ENCODE data around the gene KLHL20.
A peak's percentile ranks its signal among the peaks of the same experiment; 100 is the strongest.
"Not testable (repeated sequence)": the region's sequence is repeated elsewhere in the genome, so short reads cannot be mapped to it uniquely, and the experiment has no call there.

Gene KLHL20
- 45.4 to 47.6 reads per million in 2 donors for total RNA-seq

GRCh38 chr1:173714759-173715537 is at the start of gene KLHL20:
Gene KLHL20, plus strand, starts transcription at chr1:173714981. Its CDS starts 1,063 bp downstream, at chr1:173716044.
- peak; percentile 45 for DNase-seq

- no peak for DNase-seq
Observed at GRCh38 chr1:173666646-173667045, 48.1 kb upstream of the KLHL20 start.

DNA sequence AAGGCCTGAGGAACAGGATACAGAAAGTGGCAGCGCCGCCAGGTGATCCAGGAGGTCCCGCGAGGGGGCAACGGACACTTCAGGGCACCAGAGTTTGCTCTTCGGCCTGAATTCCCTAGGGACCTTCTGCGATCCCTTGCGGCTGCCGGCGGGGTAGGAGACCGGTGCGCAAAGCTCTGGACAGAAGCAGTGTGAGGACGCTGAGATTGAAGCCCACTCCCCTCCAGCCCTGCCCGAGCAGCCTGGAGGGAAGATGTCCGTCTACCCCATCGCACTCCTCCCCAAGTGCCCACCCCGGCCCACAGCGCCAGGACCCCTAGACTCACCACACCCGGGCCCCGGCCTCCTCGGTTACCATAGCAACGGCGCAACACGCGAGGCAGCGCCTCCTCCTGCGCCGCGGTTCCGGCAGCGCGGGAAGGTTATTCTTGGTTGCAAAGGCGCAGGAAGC is 45.3 kb upstream of the KLHL20 start, which contains the start of gene ANKRD45:
TSS of gene ANKRD45 (minus strand) at position 361 of the 451 bp plus-strand sequence. CDS start 10,433 bp downstream, outside the sequence.
- no peak for DNase-seq

DNA sequence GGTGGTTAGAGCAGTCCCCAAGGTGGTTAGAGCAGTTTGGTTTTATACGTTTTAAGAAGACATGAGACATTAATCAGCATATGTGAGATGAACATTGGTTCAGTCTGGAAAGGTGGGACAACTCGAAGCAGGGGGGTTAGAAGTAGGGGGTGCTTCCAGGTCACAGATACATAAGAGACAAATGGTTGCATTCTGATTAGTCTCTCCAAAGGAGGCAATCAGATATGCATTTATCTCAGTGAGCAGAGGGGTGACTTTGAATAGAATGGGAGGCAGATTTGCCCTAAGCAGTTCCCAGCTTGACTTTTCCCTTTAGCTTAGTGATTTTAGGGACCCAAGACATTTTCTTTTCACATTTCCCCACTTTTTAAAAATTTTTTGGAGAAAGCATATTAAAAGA is 40.3 kb upstream of the KLHL20 start:
- not testable (repeated sequence) for DNase-seq

- DNase-seq = not testable (repeated sequence)
Observed at GRCh38 chr1:173680152-173680551, 34.6 kb upstream of the KLHL20 start.

- DNase-seq = no peak
Observed at GRCh38 chr1:173682184-173682583, 32.6 kb upstream of the KLHL20 start.

- not testable (repeated sequence) for DNase-seq
Observed at GRCh38 chr1:173683838-173684237, 30.9 kb upstream of the KLHL20 start.

DNA sequence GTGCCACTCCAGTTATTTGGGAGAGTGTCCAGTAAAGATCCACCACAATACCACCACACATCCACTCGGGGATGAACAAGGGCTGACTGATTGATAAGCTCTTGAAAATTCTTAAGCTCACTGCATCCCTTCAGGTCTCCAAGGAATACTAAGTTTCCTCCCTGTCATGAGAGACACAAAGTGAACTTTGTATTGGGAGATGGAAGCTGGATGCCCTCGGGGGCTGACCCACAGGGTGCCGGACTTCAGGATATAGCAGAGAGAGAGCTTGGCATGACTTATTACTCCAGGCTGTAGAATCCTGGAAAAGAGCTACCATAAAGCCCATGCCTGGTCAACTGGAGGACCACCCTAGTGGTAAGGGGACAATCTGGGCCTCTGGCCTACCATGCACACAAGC is 29.7 kb upstream of the KLHL20 start:
- DNase-seq = not testable (repeated sequence)

DNA sequence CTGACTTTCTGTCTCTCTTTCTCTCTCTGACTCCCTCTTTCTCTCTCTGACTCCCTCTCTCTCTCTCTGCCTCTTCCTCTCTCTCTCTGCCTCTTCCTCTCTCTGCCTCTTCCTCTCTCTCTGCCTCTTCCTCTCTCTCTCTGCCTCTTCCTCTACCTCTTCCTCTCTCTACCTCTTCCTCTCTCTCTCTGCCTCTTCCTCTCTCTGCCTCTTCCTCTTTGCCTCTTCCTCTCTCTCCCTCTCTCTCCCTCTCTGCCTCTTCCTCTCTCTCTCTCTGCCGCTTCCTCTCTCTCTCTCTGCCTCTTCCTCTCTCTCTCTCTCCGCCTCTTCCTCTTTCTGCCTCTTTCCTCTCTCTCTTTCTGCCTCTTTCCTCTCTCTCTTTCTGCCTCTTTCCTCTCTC is 26.5 kb upstream of the KLHL20 start:
- DNase-seq = no peak

GRCh38 chr1:173693238-173693637 is 21.5 kb upstream of the KLHL20 start:
- no peak for DNase-seq

DNA sequence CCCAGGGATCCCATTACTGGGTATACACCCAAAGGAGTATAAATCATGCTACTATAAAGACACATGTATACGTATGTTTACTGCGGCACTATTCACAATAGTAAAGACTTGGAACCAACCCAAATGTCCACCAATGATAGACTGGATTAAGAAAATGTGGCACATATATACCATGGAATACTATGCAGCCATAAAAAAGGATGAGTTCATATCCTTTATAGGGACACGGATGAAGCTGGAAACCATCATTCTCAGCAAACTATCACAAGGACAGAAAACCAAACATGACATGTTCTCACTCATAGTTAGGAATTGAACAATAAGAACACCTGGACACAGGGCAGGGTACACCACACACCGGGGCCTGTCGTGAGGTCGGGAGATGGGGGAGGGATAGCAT is 13.5 kb upstream of the KLHL20 start:
- not testable (repeated sequence) for DNase-seq

- DNase-seq = no peak
Observed at GRCh38 chr1:173702736-173703135, 12.0 kb upstream of the KLHL20 start.

DNA sequence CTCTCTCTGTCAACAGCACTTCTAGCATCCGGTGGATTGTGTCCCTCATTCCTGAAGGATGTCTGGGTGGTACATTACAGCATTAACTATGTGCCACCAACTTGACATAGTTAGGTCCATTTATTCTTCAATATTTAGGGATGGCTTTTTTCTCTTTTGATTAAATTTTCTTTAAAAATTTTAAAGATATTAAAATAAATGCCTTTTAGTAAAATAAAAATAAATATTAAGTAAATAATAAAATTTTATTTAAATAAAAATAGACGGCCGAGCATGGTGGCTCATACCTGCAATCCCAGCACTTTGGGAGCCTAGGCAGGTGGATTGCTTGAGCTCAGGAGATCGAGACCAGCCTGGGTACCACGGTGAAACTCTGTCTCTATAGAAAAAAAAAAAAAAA is 9.7 kb upstream of the KLHL20 start:
- no peak for DNase-seq

- no peak for DNase-seq
Observed at GRCh38 chr1:173708787-173709186, 6.0 kb upstream of the KLHL20 start.

- no peak for DNase-seq
Observed at GRCh38 chr1:173714441-173714758, 381 bp upstream of the KLHL20 start.

DNA sequence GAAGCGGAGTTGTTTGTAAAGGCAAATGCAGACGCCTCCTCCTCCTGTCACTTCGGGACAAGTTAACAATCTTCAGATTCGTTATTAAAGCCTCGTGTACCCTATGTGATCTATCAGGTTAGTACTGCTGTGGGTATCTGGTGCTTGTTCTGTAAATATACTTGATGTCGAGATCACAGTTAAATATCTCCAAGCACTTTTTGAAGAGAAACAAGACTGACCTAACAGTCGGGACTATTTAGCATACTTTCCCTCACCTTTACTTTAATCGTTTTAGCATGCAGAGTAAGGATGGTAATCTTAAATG is 710 bp downstream of the KLHL20 start:
- DNase-seq = no peak

DNA sequence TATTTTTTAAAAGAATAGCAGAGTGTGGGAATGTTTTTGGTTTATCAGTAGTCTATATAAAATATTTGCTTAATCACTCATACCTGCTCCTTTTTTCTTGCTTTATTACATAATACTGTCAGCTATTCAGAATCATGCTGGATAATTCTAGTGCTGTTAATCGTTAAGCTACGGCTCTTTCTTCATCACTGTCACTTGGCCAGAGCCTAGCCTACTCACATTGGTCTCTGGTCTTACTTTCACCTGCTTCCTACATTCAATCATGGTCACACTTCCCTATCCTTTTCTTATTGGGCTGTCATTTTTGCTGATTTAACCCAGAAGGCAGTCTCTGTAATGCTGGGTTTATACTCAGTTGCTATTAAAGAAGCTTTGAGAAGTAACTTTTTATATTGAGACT is 2.5 kb downstream of the KLHL20 start:
- DNase-seq = no peak

DNA sequence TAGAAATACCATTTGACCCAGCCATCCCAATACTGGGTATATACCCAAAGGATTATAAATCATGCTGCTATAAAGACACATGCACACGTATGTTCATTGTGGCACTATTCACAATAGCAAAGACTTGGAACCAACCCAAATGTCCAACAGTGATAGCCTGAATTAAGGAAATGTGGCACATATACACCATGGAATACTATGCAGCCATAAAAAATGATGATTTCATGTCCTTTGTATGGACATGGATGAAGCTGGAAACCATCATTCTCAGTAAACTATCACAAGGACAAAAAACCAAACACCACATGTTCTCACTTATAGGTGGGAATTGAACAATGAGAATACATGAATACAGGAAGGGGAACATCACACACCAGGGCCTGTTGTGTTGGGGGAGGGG is 16.6 kb downstream of the KLHL20 start:
- DNase-seq = not testable (repeated sequence)

DNA sequence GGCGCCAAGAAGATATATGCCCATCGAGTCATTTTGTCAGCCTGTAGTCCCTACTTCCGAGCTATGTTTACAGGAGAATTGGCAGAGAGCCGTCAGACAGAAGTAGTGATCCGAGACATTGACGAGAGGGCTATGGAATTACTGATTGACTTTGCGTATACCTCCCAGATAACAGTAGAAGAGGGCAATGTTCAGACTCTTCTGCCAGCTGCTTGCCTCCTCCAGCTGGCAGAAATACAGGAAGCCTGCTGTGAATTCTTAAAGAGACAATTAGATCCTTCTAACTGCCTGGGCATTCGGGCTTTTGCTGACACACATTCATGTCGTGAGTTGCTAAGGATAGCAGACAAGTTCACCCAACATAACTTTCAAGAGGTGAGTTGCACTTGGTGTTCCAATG is 19.1 kb downstream of the KLHL20 start:
- no peak for DNase-seq

GRCh38 chr1:173736104-173736503 is 21.3 kb downstream of the KLHL20 start:
- not testable (repeated sequence) for DNase-seq

DNA sequence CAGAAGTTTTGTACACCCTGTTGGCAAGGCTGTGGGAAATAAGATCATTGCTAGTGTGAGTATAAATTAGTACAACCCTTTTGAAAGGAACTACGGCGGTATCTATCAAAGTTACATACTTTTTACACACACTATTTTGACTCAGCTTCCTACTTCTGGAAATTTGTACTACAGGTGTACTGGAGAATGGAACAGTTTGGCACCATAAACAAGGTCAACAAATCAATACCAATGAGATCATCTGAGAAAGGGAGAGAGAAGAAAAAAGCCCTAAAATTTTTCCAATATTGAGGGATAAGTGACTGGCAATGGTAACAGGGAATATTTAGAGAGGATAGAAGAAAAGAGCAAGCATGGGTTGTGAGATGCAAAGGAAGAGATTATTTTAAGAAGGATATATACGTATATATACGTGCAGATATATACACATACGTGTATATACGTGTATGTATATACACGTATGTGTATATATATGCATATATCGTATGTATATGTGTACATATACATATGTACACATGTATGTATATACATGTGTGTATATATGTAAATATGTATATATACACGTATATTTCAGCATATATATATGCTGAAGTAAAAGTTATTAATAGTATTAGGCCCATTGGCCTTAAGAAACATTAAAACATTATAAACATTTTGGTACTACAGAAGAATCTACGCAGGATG is 27.6 kb downstream of the KLHL20 start:
- DNase-seq = no peak

GRCh38 chr1:173744651-173745050 is 29.9 kb downstream of the KLHL20 start:
- no peak for DNase-seq

DNA sequence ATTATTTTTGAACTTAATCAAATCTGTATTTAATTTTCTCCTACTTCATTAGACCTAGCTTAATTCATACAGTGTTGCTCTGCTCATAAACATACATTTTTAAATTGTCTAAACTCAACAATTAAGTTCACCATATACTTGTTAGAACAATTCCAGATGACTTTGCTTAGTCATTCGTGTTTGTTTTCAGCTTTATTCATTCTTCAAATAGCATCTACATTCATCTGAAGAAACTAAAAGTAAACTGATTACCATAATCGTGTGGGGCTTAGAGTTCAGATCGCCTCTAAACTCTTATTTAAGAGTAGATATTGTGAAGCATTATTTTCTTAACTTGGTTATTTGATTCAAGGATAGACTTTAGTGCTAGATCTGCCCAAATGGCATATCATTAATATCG is 34.4 kb downstream of the KLHL20 start:
- no peak for DNase-seq

DNA sequence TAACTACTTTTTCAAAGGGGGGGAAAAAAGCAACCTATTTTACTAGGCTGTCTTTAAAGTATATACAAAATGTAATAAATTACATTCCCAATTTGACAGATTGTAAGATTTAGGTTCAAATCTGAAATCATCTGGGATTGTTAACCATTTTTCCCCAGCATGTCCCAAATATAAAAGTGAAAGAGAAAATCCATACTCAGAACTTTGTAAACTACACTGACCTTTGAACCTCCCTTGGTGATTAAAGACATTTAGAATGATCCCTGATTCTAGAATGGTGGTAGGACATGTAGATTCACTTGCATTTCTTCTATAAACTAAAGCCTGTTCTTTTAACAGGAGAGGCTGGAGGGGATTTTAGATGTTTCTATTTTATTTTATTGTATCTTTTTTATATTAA is 39.0 kb downstream of the KLHL20 start:
- DNase-seq = no peak

Data from activated gamma-delta T cell (primary cell).